Measurements from ENCODE around the gene FOSL1.

DNA sequence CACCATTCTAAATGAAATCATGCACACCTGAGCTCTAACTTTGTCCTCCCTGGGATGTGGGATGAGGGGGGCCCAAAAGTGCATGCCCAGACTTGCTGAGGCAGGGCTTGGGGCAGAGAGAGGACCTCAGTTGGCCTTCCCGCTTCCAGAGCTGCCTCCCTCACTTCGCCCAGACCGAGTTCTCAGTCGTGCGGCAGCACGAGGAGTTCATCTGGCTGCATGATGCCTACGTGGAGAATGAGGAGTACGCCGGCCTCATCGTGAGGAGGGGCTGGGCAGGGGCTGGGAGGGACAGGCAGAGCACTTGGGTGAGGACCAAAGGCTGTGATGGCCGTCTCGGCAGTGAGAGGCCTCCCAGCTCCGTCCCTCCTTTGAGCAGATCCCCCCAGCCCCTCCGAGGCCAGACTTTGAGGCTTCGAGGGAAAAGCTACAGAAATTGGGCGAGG, 50.4 kb downstream of the FOSL1 start:
- TF ChIP-seq CTCF (conservative IDR thresholded peaks at IDR 0.05) (no peak), ZFX (IDR thresholded peaks at IDR 0.05) (no peak)

Data from C4-2B (cell line).